ENCODE measurements around the gene ZNF837.

The ZNF837 gene

DNA sequence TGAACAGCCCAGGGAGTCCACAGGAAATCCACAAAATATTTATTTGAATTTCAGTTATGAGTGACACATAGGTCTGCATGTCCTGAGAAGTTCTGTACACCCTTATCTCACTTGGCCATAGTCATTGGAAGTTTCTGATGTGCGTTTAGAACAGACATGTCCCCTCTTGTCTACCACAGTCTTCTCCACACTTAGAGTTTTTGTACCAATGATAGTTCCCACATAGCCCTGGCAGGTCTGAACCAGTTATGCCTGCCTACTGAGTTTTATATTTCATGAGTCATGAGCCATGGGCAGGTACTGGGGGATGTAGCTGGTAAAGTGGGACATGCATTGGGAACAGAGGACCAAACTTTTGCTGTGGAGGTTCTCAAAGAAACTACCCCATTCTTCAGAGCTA lies 47.8 kb upstream of the ZNF837 start:
- H3K4me1 ChIP-seq (ENCODE audit: control insufficient read depth, insufficient read depth, low read length), result no peaks in the 10 kb centered on the region
- TF ChIP-seq, protein P1, sequence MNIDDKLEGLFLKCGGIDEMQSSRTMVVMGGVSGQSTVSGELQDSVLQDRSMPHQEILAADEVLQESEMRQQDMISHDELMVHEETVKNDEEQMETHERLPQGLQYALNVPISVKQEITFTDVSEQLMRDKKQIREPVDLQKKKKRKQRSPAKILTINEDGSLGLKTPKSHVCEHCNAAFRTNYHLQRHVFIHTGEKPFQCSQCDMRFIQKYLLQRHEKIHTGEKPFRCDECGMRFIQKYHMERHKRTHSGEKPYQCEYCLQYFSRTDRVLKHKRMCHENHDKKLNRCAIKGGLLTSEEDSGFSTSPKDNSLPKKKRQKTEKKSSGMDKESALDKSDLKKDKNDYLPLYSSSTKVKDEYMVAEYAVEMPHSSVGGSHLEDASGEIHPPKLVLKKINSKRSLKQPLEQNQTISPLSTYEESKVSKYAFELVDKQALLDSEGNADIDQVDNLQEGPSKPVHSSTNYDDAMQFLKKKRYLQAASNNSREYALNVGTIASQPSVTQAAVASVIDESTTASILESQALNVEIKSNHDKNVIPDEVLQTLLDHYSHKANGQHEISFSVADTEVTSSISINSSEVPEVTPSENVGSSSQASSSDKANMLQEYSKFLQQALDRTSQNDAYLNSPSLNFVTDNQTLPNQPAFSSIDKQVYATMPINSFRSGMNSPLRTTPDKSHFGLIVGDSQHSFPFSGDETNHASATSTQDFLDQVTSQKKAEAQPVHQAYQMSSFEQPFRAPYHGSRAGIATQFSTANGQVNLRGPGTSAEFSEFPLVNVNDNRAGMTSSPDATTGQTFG (tag by site-specific recombination; IDR thresholded peaks at IDR 0.05; ENCODE audit: borderline replicate concordance), result no peak
- TF ChIP-seq ZSCAN23 (tag by site-specific recombination; IDR thresholded peaks at IDR 0.05) (no peak), ZNF394 (tag by site-specific recombination; IDR thresholded peaks at IDR 0.05; ENCODE audit: borderline replicate concordance) (no peak), ZNF19 (tag by site-specific recombination; IDR thresholded peaks at IDR 0.05; ENCODE audit: low read depth) (no peak), TRIM28 (IDR thresholded peaks at IDR 0.05; ENCODE audit: borderline replicate concordance, low read length) (no peak), ZFP41 (tag by site-specific recombination; IDR thresholded peaks at IDR 0.05; ENCODE audit: borderline replicate concordance) (no peak), ZNF114 (tag by site-specific recombination; IDR thresholded peaks at IDR 0.05) (no peak), RBAK (tag by site-specific recombination; IDR thresholded peaks at IDR 0.05) (no peak), ZNF391 (tag by site-specific recombination; IDR thresholded peaks at IDR 0.05; ENCODE audit: borderline replicate concordance, low read depth) (no peak), IKZF3 (tag by site-specific recombination; IDR thresholded peaks at IDR 0.05) (no peak), ZNF23 (tag by site-specific recombination; IDR thresholded peaks at IDR 0.05; ENCODE audit: borderline replicate concordance) (no peak), ZNF707 (tag by site-specific recombination; IDR thresholded peaks at IDR 0.05) (no peak), HOXD13 (CRISPR knock-in tag; IDR thresholded peaks at IDR 0.05; ENCODE audit: borderline replicate concordance) (no peak), ZNF530 (tag by site-specific recombination; IDR thresholded peaks at IDR 0.05; ENCODE audit: low read depth) (no peak), ZNF76 (tag by site-specific recombination; IDR thresholded peaks at IDR 0.05; ENCODE audit: borderline replicate concordance, low read depth) (no peak), ZSCAN30 (tag by site-specific recombination; IDR thresholded peaks at IDR 0.05) (no peak)
- TF ChIP-seq, protein P2, sequence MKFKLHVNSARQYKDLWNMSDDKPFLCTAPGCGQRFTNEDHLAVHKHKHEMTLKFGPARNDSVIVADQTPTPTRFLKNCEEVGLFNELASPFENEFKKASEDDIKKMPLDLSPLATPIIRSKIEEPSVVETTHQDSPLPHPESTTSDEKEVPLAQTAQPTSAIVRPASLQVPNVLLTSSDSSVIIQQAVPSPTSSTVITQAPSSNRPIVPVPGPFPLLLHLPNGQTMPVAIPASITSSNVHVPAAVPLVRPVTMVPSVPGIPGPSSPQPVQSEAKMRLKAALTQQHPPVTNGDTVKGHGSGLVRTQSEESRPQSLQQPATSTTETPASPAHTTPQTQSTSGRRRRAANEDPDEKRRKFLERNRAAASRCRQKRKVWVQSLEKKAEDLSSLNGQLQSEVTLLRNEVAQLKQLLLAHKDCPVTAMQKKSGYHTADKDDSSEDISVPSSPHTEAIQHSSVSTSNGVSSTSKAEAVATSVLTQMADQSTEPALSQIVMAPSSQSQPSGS (tag by site-specific recombination; IDR thresholded peaks at IDR 0.05; ENCODE audit: low read depth), result no peak
- TF ChIP-seq, protein P3, sequence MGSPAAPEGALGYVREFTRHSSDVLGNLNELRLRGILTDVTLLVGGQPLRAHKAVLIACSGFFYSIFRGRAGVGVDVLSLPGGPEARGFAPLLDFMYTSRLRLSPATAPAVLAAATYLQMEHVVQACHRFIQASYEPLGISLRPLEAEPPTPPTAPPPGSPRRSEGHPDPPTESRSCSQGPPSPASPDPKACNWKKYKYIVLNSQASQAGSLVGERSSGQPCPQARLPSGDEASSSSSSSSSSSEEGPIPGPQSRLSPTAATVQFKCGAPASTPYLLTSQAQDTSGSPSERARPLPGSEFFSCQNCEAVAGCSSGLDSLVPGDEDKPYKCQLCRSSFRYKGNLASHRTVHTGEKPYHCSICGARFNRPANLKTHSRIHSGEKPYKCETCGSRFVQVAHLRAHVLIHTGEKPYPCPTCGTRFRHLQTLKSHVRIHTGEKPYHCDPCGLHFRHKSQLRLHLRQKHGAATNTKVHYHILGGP (tag by site-specific recombination; IDR thresholded peaks at IDR 0.05), result no peak
- H3K27ac ChIP-seq (ENCODE audit: extremely low read depth, low read depth, low read length), result no peak overlapping the region
- no peak overlapping the region for H3K4me3 ChIP-seq (ENCODE audit: low read depth, low read length)
- POLR2A ChIA-PET, result interaction anchor here (2.1 kb wide), 1 partner anchor 20 kb away, joined by 10 read pairs; the partner anchor contains the start of gene ZNF584
- CTCF ChIA-PET, result no interaction called here
- no peaks in the 10 kb centered on the region for H3K9me3 ChIP-seq (ENCODE audit: control insufficient read depth, insufficient read depth, low read depth, low read length)
- H3K36me3 ChIP-seq (ENCODE audit: control insufficient read depth in 2 of 2, insufficient read depth in 1 of 2, low read length in 2 of 2), result peaks cover 3 to 34% of the 10 kb centered on the region in 2 experiments; a peak in 2 of 3 replicates

DNA sequence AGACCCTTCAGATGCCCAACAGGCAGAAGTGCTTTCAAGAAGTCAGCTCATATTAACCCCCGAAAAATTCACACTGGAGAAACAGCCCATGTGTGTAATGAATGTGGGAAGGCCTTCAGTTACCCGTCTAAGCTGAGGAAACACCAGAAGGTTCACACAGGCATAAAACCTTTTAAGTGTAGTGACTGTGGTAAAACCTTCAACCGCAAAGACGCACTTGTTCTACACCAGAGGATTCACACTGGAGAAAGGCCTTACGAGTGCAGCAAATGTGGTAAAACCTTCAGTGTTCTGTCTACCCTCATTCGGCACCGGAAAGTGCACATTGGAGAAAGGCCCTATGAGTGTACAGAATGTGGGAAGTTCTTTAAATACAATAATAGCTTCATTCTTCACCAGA lies 36.2 kb upstream of the ZNF837 start:
- ChIA-PET POLR2A (interaction anchor here (1.3 to 2.5 kb wide), 2 partner anchors 9 kb away, joined by 4 to 16 read pairs; partner anchors contain the start of gene ZNF584), CTCF (interaction anchor here (0.5 to 1.2 kb wide), 2 partner anchors 11 to 18 kb away, joined by 3 to 5 read pairs; no protein-coding TSS in a partner anchor)
- no peak for TF ChIP-seq ZNF266 (tag by site-specific recombination; IDR thresholded peaks at IDR 0.05; ENCODE audit: low read depth)
- H3K9me3 ChIP-seq (ENCODE audit: control insufficient read depth, insufficient read depth, low read depth, low read length), result no peaks in the 10 kb centered on the region
- no peak overlapping the region for H3K27ac ChIP-seq (ENCODE audit: extremely low read depth, low read depth, low read length)
- H3K36me3 ChIP-seq (ENCODE audit: control insufficient read depth in 2 of 2, insufficient read depth in 1 of 2, low read length in 2 of 2), result peaks cover 46 to 61% of the 10 kb centered on the region in 2 experiments
- H3K4me1 ChIP-seq (ENCODE audit: control insufficient read depth, insufficient read depth, low read length), result no peaks in the 10 kb centered on the region
- no peak overlapping the region for H3K4me3 ChIP-seq (ENCODE audit: low read depth, low read length)

Measured in HEK293 (cell line).